Osteoblast (primary cell): ENCODE results near the gene PLCL1. TPM values are rescaled to one million over a fixed set of nuclear protein-coding genes. Genes with fewer than 3 reads are reported as not detected.

Source experiments
- DNase-seq: peaks from one replicate; pipeline ENCODE4 v3.0.0; 2011; ENCODE audit warnings: low spot score, mixed read lengths; ENCODE audit not compliant: insufficient read length; ENCODE audit errors: missing footprints
- H2AFZ ChIP-seq: 2 replicates; pipeline ENCODE4 v1.6.0; 2011; ENCODE audit warnings: mild to moderate bottlenecking, low read length
- H3K27ac ChIP-seq: 2 replicates; pipeline ENCODE4 v1.5.1; 2011; ENCODE audit warnings: mild to moderate bottlenecking, low read depth, low read length, moderate library complexity
- H3K27me3 ChIP-seq: 2 replicates; pipeline ENCODE4 v1.6.0; 2012; ENCODE audit warnings: mild to moderate bottlenecking, control low read depth, inconsistent platforms, low read length, moderate library complexity; ENCODE audit not compliant: insufficient read depth
- H3K36me3 ChIP-seq: 2 replicates; pipeline ENCODE4 v1.5.1; 2011; ENCODE audit warnings: mild to moderate bottlenecking, low read length, control low read depth, moderate library complexity; ENCODE audit not compliant: insufficient read depth
- H3K4me1 ChIP-seq: 2 replicates; pipeline ENCODE4 v1.5.1; 2011; ENCODE audit warnings: mild to moderate bottlenecking, low read length, control low read depth, moderate library complexity; ENCODE audit not compliant: insufficient read depth
- H3K4me2 ChIP-seq: 2 replicates; pipeline ENCODE4 v1.6.0; 2011; ENCODE audit warnings: mild to moderate bottlenecking, low read length; ENCODE audit not compliant: insufficient read depth
- H3K4me3 ChIP-seq: fragments of 200-600 bp; sonication (generic); 3 replicates; pipeline ENCODE4 v1.5.1; 2012; ENCODE audit warnings: mild to moderate bottlenecking, low read length, inconsistent platforms; ENCODE audit not compliant: insufficient read depth
- H3K79me2 ChIP-seq: 2 replicates; pipeline ENCODE4 v1.6.0; 2012; ENCODE audit warnings: mild to moderate bottlenecking, low read length, control low read depth, inconsistent platforms; ENCODE audit not compliant: insufficient read depth
- H3K9me3 ChIP-seq: 2 replicates; pipeline ENCODE4 v1.5.1; 2011; ENCODE audit warnings: low read depth, low read length, control low read depth
- H4K20me1 ChIP-seq: 2 replicates; pipeline ENCODE4 v1.6.0; 2012; ENCODE audit warnings: mild to moderate bottlenecking, low read length, control low read depth; ENCODE audit not compliant: insufficient read depth
- CTCF ChIP-seq: IDR thresholded peaks from 2 replicates; pipeline ENCODE4 v1.5.1; 2011; ENCODE audit warnings: mild to moderate bottlenecking, low read depth, low read length, moderate library complexity; ENCODE audit errors: extremely low read depth
- total RNA-seq: library from RNA; depleted of rRNA; stranded (reverse); fragments of >200 nt; gene quantifications from 2 replicates; pipeline ENCODE4 v1.2.3, GENCODE V29; 2012

Gene PLCL1
- total RNA-seq, 1 donor, result 4.0 TPM

GRCh38 chr2:197777823-197778407 is 26.5 kb upstream of the PLCL1 start:
- TF ChIP-seq CTCF, result peak; percentile 68
- H3K4me3 ChIP-seq, result no peak overlapping the region
- no peaks in the 10 kb centered on the region for H3K36me3 ChIP-seq
- H2AFZ ChIP-seq, result no peak overlapping the region
- no peaks in the 10 kb centered on the region for H4K20me1 ChIP-seq
- no peaks in the 10 kb centered on the region for H3K27me3 ChIP-seq
- H3K27ac ChIP-seq, result no peak overlapping the region
- no peaks in the 10 kb centered on the region for H3K4me1 ChIP-seq
- DNase-seq, result no peak
- no peaks in the 10 kb centered on the region for H3K9me3 ChIP-seq
- H3K4me2 ChIP-seq, result no peak overlapping the region
- no peaks in the 10 kb centered on the region for H3K79me2 ChIP-seq

DNA sequence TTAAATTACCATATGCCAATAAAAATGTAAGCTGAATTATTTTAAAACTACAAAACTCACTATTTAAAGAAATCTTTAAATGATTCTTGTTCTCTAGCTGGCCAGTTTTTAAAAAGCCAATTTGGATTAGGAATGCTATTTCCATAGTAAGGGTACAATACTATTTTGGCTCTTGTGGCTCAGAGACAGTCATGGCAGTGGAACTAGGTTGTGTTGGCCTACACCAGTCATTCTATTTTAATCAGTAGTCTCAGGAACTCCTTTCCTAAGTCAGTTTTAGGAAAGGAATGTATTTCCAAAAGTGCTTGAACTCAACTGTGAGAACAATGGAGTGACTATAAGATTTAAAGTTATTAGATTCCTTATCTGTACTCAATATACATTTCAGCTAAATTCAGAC is 25.1 kb upstream of the PLCL1 start:
- Histone ChIP-seq H3K36me3 (no peaks in the 10 kb centered on the region), H3K4me1 (no peaks in the 10 kb centered on the region), H3K9me3 (no peaks in the 10 kb centered on the region), H3K4me3 (no peak overlapping the region), H4K20me1 (no peaks in the 10 kb centered on the region), H3K27me3 (peaks cover 5% of the 10 kb centered on the region), H3K27ac (no peak overlapping the region), H3K79me2 (no peaks in the 10 kb centered on the region), H3K4me2 (no peak overlapping the region), H2AFZ (no peak overlapping the region)
- DNase-seq, result no peak
- TF ChIP-seq CTCF, result no peak

DNA sequence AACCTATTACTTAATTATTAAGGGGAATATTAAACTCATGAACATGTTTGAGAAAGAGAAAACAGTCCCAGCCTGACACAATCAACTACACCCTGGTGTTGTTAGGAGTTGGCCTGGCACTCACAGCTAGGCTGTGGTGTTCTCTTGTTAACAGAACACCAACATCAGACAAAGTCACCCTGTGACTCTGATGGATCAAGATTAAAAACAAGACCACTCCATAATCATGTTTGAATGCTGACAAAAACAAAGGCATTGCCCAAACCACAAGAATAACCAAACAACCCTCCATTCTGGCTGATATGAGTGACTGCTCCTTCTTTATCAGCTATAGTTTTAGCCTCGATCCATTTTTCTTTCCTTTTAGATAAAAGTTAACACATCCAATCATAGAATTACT is 22.3 kb upstream of the PLCL1 start:
- H3K27ac ChIP-seq, result no peak overlapping the region
- H3K4me2 ChIP-seq, result no peak overlapping the region
- H2AFZ ChIP-seq, result peak overlapping the region; percentile 10
- TF ChIP-seq CTCF, result no peak
- no peaks in the 10 kb centered on the region for H3K79me2 ChIP-seq
- H3K36me3 ChIP-seq, result no peaks in the 10 kb centered on the region
- H4K20me1 ChIP-seq, result no peaks in the 10 kb centered on the region
- H3K4me3 ChIP-seq, result no peak overlapping the region
- no peaks in the 10 kb centered on the region for H3K9me3 ChIP-seq
- no peaks in the 10 kb centered on the region for H3K4me1 ChIP-seq
- DNase-seq, result no peak
- H3K27me3 ChIP-seq, result peaks cover 20% of the 10 kb centered on the region

- H3K4me3 ChIP-seq, result peak within 1 kb of the TSS; percentile 47
- H3K36me3 ChIP-seq, result no peaks in the 10 kb centered on the region
- peak within 1 kb of the TSS; percentile 64 for H3K4me2 ChIP-seq
- no peaks in the 10 kb centered on the region for H3K4me1 ChIP-seq
- no peak within 1 kb of the TSS for H3K27ac ChIP-seq
- no peaks in the 10 kb centered on the region for H3K79me2 ChIP-seq
- no peak for TF ChIP-seq CTCF
- no peaks in the 10 kb centered on the region for H4K20me1 ChIP-seq
- H2AFZ ChIP-seq, result no peak within 1 kb of the TSS
- peaks cover 26% of the 10 kb centered on the region for H3K27me3 ChIP-seq
- H3K9me3 ChIP-seq, result no peaks in the 10 kb centered on the region
- DNase-seq, result peak; percentile 65
These were observed 19.1 kb upstream of the PLCL1 start, which contains the start of gene BOLL for GRCh38 chr2:197784956-197785941. TSS of gene BOLL (minus strand) at chr2:197785319. CDS start at chr2:197781850, 3,469 bp downstream.
